Spleen (tissue), 11 donors: ENCODE results near the gene SOS1. TPM values are rescaled to one million over a fixed set of nuclear protein-coding genes. Genes with fewer than 3 reads are reported as not detected.

Experiments used
- DNase-seq: peaks from one replicate; pipeline ENCODE4 v3.0.0-alpha.2; 2020
- H3K27ac ChIP-seq, 8 donors: fragments of 200-600 bp; sonication (generic) in 7 of 8; 1 replicate in 4 of 8; 2 replicates in 4 of 8; pipeline versions ENCODE4 v1.5.0 to v1.8.0; 2016 to 2021; ENCODE audit warnings: inconsistent platforms in 4 of 8, mild to moderate bottlenecking in 4 of 8, moderate library complexity in 1 of 8
- H3K27me3 ChIP-seq, 7 donors: fragments of 200-600 bp; sonication (generic) in 6 of 7; replicated peaks in 1 of 7; 1 replicate in 4 of 7; 2 replicates in 3 of 7; pipeline versions ENCODE4 v1.5.0 to v1.8.0; 2016 to 2021; ENCODE audit warnings: inconsistent platforms in 3 of 7, mild to moderate bottlenecking in 1 of 7
- H3K36me3 ChIP-seq, 6 donors: fragments of 200-600 bp; sonication (generic) in 5 of 6; 1 replicate in 4 of 6; 2 replicates in 2 of 6; pipeline versions ENCODE4 v1.5.0 to v1.8.0; 2016 to 2021; ENCODE audit warnings: inconsistent platforms in 2 of 6
- H3K4me1 ChIP-seq, 6 donors: fragments of 200-600 bp; sonication (generic) in 5 of 6; 1 replicate in 3 of 6; 2 replicates in 3 of 6; pipeline versions ENCODE4 v1.5.0 to v1.8.0; 2016 to 2021; ENCODE audit warnings: inconsistent platforms in 3 of 6
- H3K4me3 ChIP-seq, 8 donors: fragments of 200-600 bp; sonication (generic) in 7 of 8; 1 replicate in 4 of 8; 2 replicates in 4 of 8; pipeline versions ENCODE4 v1.5.0 to v1.8.0; 2016 to 2021; ENCODE audit warnings: inconsistent platforms in 4 of 8, mild to moderate bottlenecking in 4 of 8, moderate library complexity in 2 of 8
- H3K9me3 ChIP-seq, 8 donors: fragments of 200-600 bp; sonication (generic) in 7 of 8; 1 replicate in 4 of 8; 2 replicates in 4 of 8; pipeline versions ENCODE4 v1.5.0 to v1.8.0; 2016 to 2021; ENCODE audit warnings: inconsistent platforms in 4 of 8
- POLR2A ChIP-seq, 3 donors: fragments of 450-650 bp; IDR thresholded peaks; one replicate each; pipeline ENCODE4 v1.5.1; 2017; ENCODE audit warnings: antibody characterized with exemption in 3 of 3, mild to moderate bottlenecking in 1 of 3
- POLR2AphosphoS5 ChIP-seq, 3 donors: sonication (generic); formaldehyde crosslinking; IDR thresholded peaks; one replicate each; pipeline ENCODE4 v1.5.1; 2017; ENCODE audit warnings: antibody characterized with exemption in 3 of 3
- WGBS, 5 donors: extraction: QIAGEN DNeasy Blood & Tissue Kit in 3 of 5; methylation state at CpG; one replicate each; pipeline versions ENCODE4 v1.1.5 to v1.1.7; 2013 to 2018; 5-methylcytosine and 5-hydroxymethylcytosine counted together
- intact Hi-C: fragments of 100-400 bp; cut with DNase I; formaldehyde crosslinking; loops from one replicate; pipeline ENCODE4 v1.15.0; 2023; ENCODE audit warnings: low total_unique reads
- polyA plus RNA-seq, 3 donors: library from polyadenylated mRNA; stranded (reverse); fragments of 200-250 nt; gene quantifications; one replicate each; pipeline ENCODE4 v1.2.1, GENCODE V29; 2013
- total RNA-seq, 7 donors: library from RNA; depleted of rRNA in 3 of 7; stranded (reverse); fragments of >200 nt in 3 of 7; fragmentation: NEBNext Ultra II Directional in 4 of 7; extraction: Animal tissue kit (Norgen Biotek cat#: 25700) in 4 of 7; gene quantifications; one replicate each; pipeline versions ENCODE4 v1.1.0 to v1.2.1, GENCODE V29; 2016 to 2021
- TF ChIP-seq, protein P1 (sequence below), 11 experiments: fragments of 200-600 bp in 7 of 11; fragments of 450-650 bp in 4 of 11; sonication (generic) in 4 of 11; IDR thresholded peaks in 8 of 11; conservative IDR thresholded peaks in 3 of 11; 1 replicate in 7 of 11; 2 replicates in 4 of 11; pipeline versions ENCODE4 v1.4.0 to v1.8.0; 2016 to 2021; ENCODE audit warnings: antibody characterized with exemption in 11 of 11, inconsistent platforms in 4 of 11, mild to moderate bottlenecking in 1 of 11
- donor health status: healthy with polysubstance abuse.
- donor health status: DM: no; HTN: no; CAD: no; lungs with moderate emphysema.
- donor health status: DM: no; HTN: no; CAD: no.
- donor health status: Bipolar disorder and iron deficiency.
- donor health status: healthy.
- donor health status: DM: no; HTN: no; CAD: no.
- donor health status: DM: yes; HTN: yes; CAD: no.

SOS1 gene
- total and polyA plus RNA-seq, 10 donors, result 5.9 to 85.8 (median 42.8) TPM

GRCh38 chr2:39153312-39153711 is 32.5 kb upstream of the SOS1 start:
- no peak for DNase-seq
- Histone ChIP-seq H3K27me3 (no peaks in the 10 kb centered on the region), H3K27ac (no peak overlapping the region), H3K4me1 (no peaks in the 10 kb centered on the region), H3K36me3 (no peaks in the 10 kb centered on the region), H3K9me3 (no peaks in the 10 kb centered on the region), H3K4me3 (no peak overlapping the region)
- intact Hi-C loops, result no loop called here
- TF ChIP-seq POLR2A (IDR thresholded peaks at IDR 0.05) (no peak), POLR2AphosphoS5 (IDR thresholded peaks at IDR 0.05) (no peak)
- TF ChIP-seq, protein P1, sequence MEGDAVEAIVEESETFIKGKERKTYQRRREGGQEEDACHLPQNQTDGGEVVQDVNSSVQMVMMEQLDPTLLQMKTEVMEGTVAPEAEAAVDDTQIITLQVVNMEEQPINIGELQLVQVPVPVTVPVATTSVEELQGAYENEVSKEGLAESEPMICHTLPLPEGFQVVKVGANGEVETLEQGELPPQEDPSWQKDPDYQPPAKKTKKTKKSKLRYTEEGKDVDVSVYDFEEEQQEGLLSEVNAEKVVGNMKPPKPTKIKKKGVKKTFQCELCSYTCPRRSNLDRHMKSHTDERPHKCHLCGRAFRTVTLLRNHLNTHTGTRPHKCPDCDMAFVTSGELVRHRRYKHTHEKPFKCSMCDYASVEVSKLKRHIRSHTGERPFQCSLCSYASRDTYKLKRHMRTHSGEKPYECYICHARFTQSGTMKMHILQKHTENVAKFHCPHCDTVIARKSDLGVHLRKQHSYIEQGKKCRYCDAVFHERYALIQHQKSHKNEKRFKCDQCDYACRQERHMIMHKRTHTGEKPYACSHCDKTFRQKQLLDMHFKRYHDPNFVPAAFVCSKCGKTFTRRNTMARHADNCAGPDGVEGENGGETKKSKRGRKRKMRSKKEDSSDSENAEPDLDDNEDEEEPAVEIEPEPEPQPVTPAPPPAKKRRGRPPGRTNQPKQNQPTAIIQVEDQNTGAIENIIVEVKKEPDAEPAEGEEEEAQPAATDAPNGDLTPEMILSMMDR (IDR thresholded peaks at IDR 0.05 in 8 of 11, conservative IDR thresholded peaks at IDR 0.05 in 3 of 11), result no peak
- WGBS, 5 donors, result 93 to 100% (median 97%) methylated on average over 1 of the region's 1 CpG

- Histone ChIP-seq H3K27me3 (no peaks in the 10 kb centered on the region), H3K36me3 (no peaks in the 10 kb centered on the region), H3K9me3 (no peaks in the 10 kb centered on the region), H3K27ac (no peak overlapping the region), H3K4me3 (no peak overlapping the region), H3K4me1 (no peaks in the 10 kb centered on the region)
- intact Hi-C loops, result no loop called here
- no peak for DNase-seq
- 79 to 90% (median 86%) methylated on average over 2 of the region's 2 CpGs for WGBS, 5 donors
- TF ChIP-seq POLR2A (IDR thresholded peaks at IDR 0.05) (no peak), POLR2AphosphoS5 (IDR thresholded peaks at IDR 0.05) (no peak)
- TF ChIP-seq, protein P1 (IDR thresholded peaks at IDR 0.05 in 8 of 11, conservative IDR thresholded peaks at IDR 0.05 in 3 of 11), result no peak
These were observed 31.7 kb upstream of the SOS1 start for GRCh38 chr2:39152504-39152903.

- Histone ChIP-seq H3K27me3 (no peaks in the 10 kb centered on the region), H3K36me3 (no peaks in the 10 kb centered on the region), H3K4me3 (no peak overlapping the region), H3K27ac (no peak overlapping the region), H3K9me3 (no peaks in the 10 kb centered on the region), H3K4me1 (no peaks in the 10 kb centered on the region)
- TF ChIP-seq POLR2A (IDR thresholded peaks at IDR 0.05) (no peak), POLR2AphosphoS5 (IDR thresholded peaks at IDR 0.05) (no peak)
- TF ChIP-seq, protein P1 (IDR thresholded peaks at IDR 0.05 in 8 of 11, conservative IDR thresholded peaks at IDR 0.05 in 3 of 11), result no peak
- DNase-seq, result no peak
- 78 to 95% (median 90%) methylated on average over 9 of the region's 9 CpGs for WGBS, 5 donors
- intact Hi-C loops, result no loop called here
These were observed 30.1 kb upstream of the SOS1 start for GRCh38 chr2:39150890-39151497.

DNA sequence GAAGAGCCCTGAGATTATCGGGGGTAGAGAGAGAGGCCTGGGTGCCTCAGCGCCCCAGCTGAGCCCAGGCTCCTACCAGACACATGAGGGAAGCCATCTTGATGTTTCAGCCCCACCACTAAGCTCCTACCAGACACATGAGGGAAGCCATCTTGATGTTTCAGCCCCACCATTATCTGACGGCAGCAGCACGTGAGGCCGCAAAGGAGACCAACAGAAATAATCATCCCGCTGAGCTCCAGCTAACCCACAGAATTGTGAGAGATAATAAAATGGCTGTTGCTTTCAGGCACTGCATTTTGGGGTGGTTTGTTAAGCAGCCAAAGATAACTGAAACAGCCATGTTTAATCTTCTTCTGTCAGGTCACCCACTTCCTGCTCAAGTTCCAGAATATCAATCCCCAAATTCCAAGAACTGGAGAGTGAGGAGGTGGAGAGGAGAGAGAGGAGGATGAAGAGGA is 29.3 kb upstream of the SOS1 start:
- TF ChIP-seq, protein P1 (IDR thresholded peaks at IDR 0.05 in 8 of 11, conservative IDR thresholded peaks at IDR 0.05 in 3 of 11), result no peak
- TF ChIP-seq POLR2AphosphoS5 (IDR thresholded peaks at IDR 0.05), result no peak
- TF ChIP-seq POLR2A (IDR thresholded peaks at IDR 0.05), result no peak
- DNase-seq, result no peak
- no peaks in the 10 kb centered on the region for H3K4me1 ChIP-seq
- H3K27me3 ChIP-seq, result no peaks in the 10 kb centered on the region
- H3K9me3 ChIP-seq, result no peaks in the 10 kb centered on the region
- 94 to 100% (median 98%) methylated on average over 6 of the region's 6 CpGs for WGBS, 5 donors
- intact Hi-C loops, result no loop called here
- no peak overlapping the region for H3K4me3 ChIP-seq
- no peak overlapping the region for H3K27ac ChIP-seq
- no peaks in the 10 kb centered on the region for H3K36me3 ChIP-seq
